Trophoblast cell (in vitro differentiated cells and primary cell): ENCODE data around the gene KCNB1.

ENCODE experiments used
- DNase-seq, 2 donors: peaks; one replicate each; pipeline ENCODE4 v3.0.0-alpha.2; 2016
- H2AFZ ChIP-seq: 2 replicates; pipeline ENCODE4 v1.6.1; 2013; ENCODE audit warnings: low read length, moderate library complexity, mild to moderate bottlenecking; ENCODE audit not compliant: insufficient read depth, poor library complexity
- H2AK5ac ChIP-seq: 2 replicates; pipeline ENCODE4 v1.6.1; 2013; ENCODE audit warnings: mild to moderate bottlenecking, low read length
- H2BK120ac ChIP-seq: 2 replicates; pipeline ENCODE4 v1.6.1; 2013; ENCODE audit warnings: low read length, mild to moderate bottlenecking, moderate library complexity; ENCODE audit not compliant: insufficient read depth, poor library complexity
- H2BK12ac ChIP-seq: 2 replicates; pipeline ENCODE4 v1.6.1; 2013; ENCODE audit warnings: mild to moderate bottlenecking, low read length, moderate library complexity
- H2BK5ac ChIP-seq: 2 replicates; pipeline ENCODE4 v1.6.1; 2013; ENCODE audit warnings: low read length, low read depth, moderate library complexity, mild to moderate bottlenecking; ENCODE audit not compliant: poor library complexity
- H3K14ac ChIP-seq: 2 replicates; pipeline ENCODE4 v1.6.1; 2013; ENCODE audit warnings: mild to moderate bottlenecking, low read length
- H3K18ac ChIP-seq: 2 replicates; pipeline ENCODE4 v1.6.1; 2013; ENCODE audit warnings: mild to moderate bottlenecking, low read length
- H3K23ac ChIP-seq: 2 replicates; pipeline ENCODE4 v1.6.1; 2013; ENCODE audit warnings: low read length
- H3K27ac ChIP-seq: 2 replicates; pipeline ENCODE4 v1.5.1; 2013; ENCODE audit warnings: low read depth, mild to moderate bottlenecking, inconsistent platforms, low read length, moderate library complexity
- H3K27me3 ChIP-seq: 2 replicates; pipeline ENCODE4 v1.6.1; 2013; ENCODE audit warnings: inconsistent platforms, mild to moderate bottlenecking, low read length, moderate library complexity; ENCODE audit not compliant: insufficient read depth
- H3K36me3 ChIP-seq, 2 experiments: 1 replicate in 1 of 2; 2 replicates in 1 of 2; pipeline ENCODE4 v1.6.1; 2013; ENCODE audit warnings: low read length in 2 of 2, mild to moderate bottlenecking in 2 of 2, moderate library complexity in 1 of 2; ENCODE audit not compliant: insufficient read depth in 2 of 2, control insufficient read depth in 1 of 2
- H3K4ac ChIP-seq: 2 replicates; pipeline ENCODE4 v1.6.1; 2013; ENCODE audit warnings: low read depth, mild to moderate bottlenecking, low read length, moderate library complexity
- H3K4me1 ChIP-seq, 2 experiments: 1 replicate in 1 of 2; 2 replicates in 1 of 2; pipeline ENCODE4 v1.6.1; 2013; ENCODE audit warnings: low read length in 2 of 2, mild to moderate bottlenecking in 2 of 2, moderate library complexity in 1 of 2; ENCODE audit not compliant: insufficient read depth in 2 of 2, control insufficient read depth in 1 of 2
- H3K4me2 ChIP-seq: 2 replicates; pipeline ENCODE4 v1.6.1; 2013; ENCODE audit warnings: inconsistent platforms, mild to moderate bottlenecking, low read length, moderate library complexity
- H3K4me3 ChIP-seq: 2 replicates; pipeline ENCODE4 v1.5.1; 2013; ENCODE audit warnings: mild to moderate bottlenecking, low read depth, low read length, inconsistent platforms
- H3K79me1 ChIP-seq: one replicate; pipeline ENCODE4 v1.6.1; 2013; ENCODE audit warnings: low read length
- H3K79me2 ChIP-seq: 2 replicates; pipeline ENCODE4 v1.6.1; 2013; ENCODE audit warnings: low read length, mild to moderate bottlenecking; ENCODE audit not compliant: control insufficient read depth, insufficient read depth, poor library complexity
- H3K9ac ChIP-seq: 2 replicates; pipeline ENCODE4 v1.6.1; 2013; ENCODE audit warnings: mild to moderate bottlenecking, low read length
- H3K9me3 ChIP-seq: 2 replicates; pipeline ENCODE4 v1.6.1; 2013; ENCODE audit warnings: low read depth, mild to moderate bottlenecking, control low read depth, inconsistent platforms, low read length; ENCODE audit not compliant: insufficient read depth
- H4K12ac ChIP-seq: 2 replicates; pipeline ENCODE4 v1.6.1; 2013; ENCODE audit warnings: low read depth, mild to moderate bottlenecking, low read length, moderate library complexity
- H4K8ac ChIP-seq: 2 replicates; pipeline ENCODE4 v1.6.1; 2013; ENCODE audit warnings: low read depth, mild to moderate bottlenecking, low read length, moderate library complexity
- H4K91ac ChIP-seq: one replicate; pipeline ENCODE4 v1.6.1; 2013; ENCODE audit warnings: low read depth, mild to moderate bottlenecking, low read length, moderate library complexity
- WGBS: extraction: QIAGEN DNeasy Blood & Tissue Kit; methylation state at CpG from one replicate; pipeline ENCODE4 v1.1.7; 2013; ENCODE audit warnings: missing lambda C conversion rate; ENCODE audit not compliant: insufficient read length, insufficient coverage; ENCODE audit errors: extremely low coverage; 5-methylcytosine and 5-hydroxymethylcytosine counted together

Gene KCNB1

GRCh38 chr20:49393803-49394202 is 88.7 kb downstream of the KCNB1 start:
- H3K4me2 ChIP-seq, result no peak overlapping the region
- no peak overlapping the region for H2AFZ ChIP-seq
- H3K14ac ChIP-seq, result no peak overlapping the region
- H2AK5ac ChIP-seq, result no peak overlapping the region
- H3K27me3 ChIP-seq, result no peaks in the 10 kb centered on the region
- H2BK12ac ChIP-seq, result no peak overlapping the region
- no CpG with 5 or more reads among the region's 1 CpG for WGBS
- H3K27ac ChIP-seq, result no peak overlapping the region
- H3K23ac ChIP-seq, result no peak overlapping the region
- H4K12ac ChIP-seq, result no peak overlapping the region
- no peaks in the 10 kb centered on the region for H3K79me1 ChIP-seq
- no peak overlapping the region for H3K4ac ChIP-seq
- H4K8ac ChIP-seq, result no peak overlapping the region
- H2BK5ac ChIP-seq, result no peak overlapping the region
- peaks cover 3% of the 10 kb centered on the region for H3K9me3 ChIP-seq
- no peak overlapping the region for H4K91ac ChIP-seq
- H3K9ac ChIP-seq, result no peak overlapping the region
- H3K79me2 ChIP-seq, result no peaks in the 10 kb centered on the region
- no peak overlapping the region for H3K18ac ChIP-seq
- no peaks in the 10 kb centered on the region for H3K4me1 ChIP-seq
- no peak for DNase-seq
- no peak overlapping the region for H3K4me3 ChIP-seq
- H3K36me3 ChIP-seq, result no peaks in the 10 kb centered on the region
- no peak overlapping the region for H2BK120ac ChIP-seq

GRCh38 chr20:49392745-49393144 is 89.7 kb downstream of the KCNB1 start:
- Histone ChIP-seq H3K9ac (no peak overlapping the region), H3K79me1 (no peaks in the 10 kb centered on the region), H3K4me3 (no peak overlapping the region), H2BK120ac (no peak overlapping the region), H2BK12ac (no peak overlapping the region), H2BK5ac (no peak overlapping the region), H3K14ac (no peak overlapping the region), H4K91ac (no peak overlapping the region), H3K23ac (no peak overlapping the region), H3K4ac (no peak overlapping the region), H3K4me1 (peaks cover 0 to 6% of the 10 kb centered on the region in 2 experiments), H3K18ac (no peak overlapping the region), H4K8ac (no peak overlapping the region), H2AK5ac (no peak overlapping the region), H2AFZ (no peak overlapping the region), H3K79me2 (no peaks in the 10 kb centered on the region), H3K4me2 (no peak overlapping the region), H3K9me3 (peaks cover 3% of the 10 kb centered on the region), H3K36me3 (no peaks in the 10 kb centered on the region), H3K27me3 (no peaks in the 10 kb centered on the region), H4K12ac (no peak overlapping the region), H3K27ac (no peak overlapping the region)
- DNase-seq, result no peak
- WGBS, result no CpG with 5 or more reads among the region's 4 CpGs

GRCh38 chr20:49391404-49392245 is 90.8 kb downstream of the KCNB1 start:
- Histone ChIP-seq H3K79me2 (no peaks in the 10 kb centered on the region), H3K14ac (no peak overlapping the region), H3K27me3 (no peaks in the 10 kb centered on the region), H3K23ac (no peak overlapping the region), H4K8ac (no peak overlapping the region), H3K9ac (no peak overlapping the region), H2AK5ac (no peak overlapping the region), H2BK5ac (no peak overlapping the region), H3K18ac (no peak overlapping the region), H2BK12ac (no peak overlapping the region), H3K4ac (no peak overlapping the region), H4K91ac (no peak overlapping the region), H3K4me2 (no peak overlapping the region), H3K4me3 (no peak overlapping the region), H3K9me3 (peaks cover 3% of the 10 kb centered on the region), H3K27ac (no peak overlapping the region), H3K79me1 (peaks cover 2% of the 10 kb centered on the region), H3K4me1 (peaks cover 5 to 14% of the 10 kb centered on the region in 2 experiments), H4K12ac (no peak overlapping the region), H2AFZ (no peak overlapping the region), H3K36me3 (no peaks in the 10 kb centered on the region), H2BK120ac (no peak overlapping the region)
- WGBS, result no CpG with 5 or more reads among the region's 7 CpGs
- DNase-seq, result no peak

- no peak overlapping the region for H2AFZ ChIP-seq
- no peaks in the 10 kb centered on the region for H3K36me3 ChIP-seq
- H3K79me2 ChIP-seq, result no peaks in the 10 kb centered on the region
- H3K18ac ChIP-seq, result no peak overlapping the region
- no peak overlapping the region for H3K4ac ChIP-seq
- no peak overlapping the region for H3K9ac ChIP-seq
- H4K91ac ChIP-seq, result no peak overlapping the region
- no peak overlapping the region for H3K23ac ChIP-seq
- H3K4me2 ChIP-seq, result no peak overlapping the region
- H4K12ac ChIP-seq, result no peak overlapping the region
- H3K27ac ChIP-seq, result no peak overlapping the region
- DNase-seq, result no peak
- H3K4me3 ChIP-seq, result no peak overlapping the region
- no peak overlapping the region for H3K14ac ChIP-seq
- no peak overlapping the region for H2AK5ac ChIP-seq
- H3K79me1 ChIP-seq, result peaks cover 2% of the 10 kb centered on the region
- no peak overlapping the region for H4K8ac ChIP-seq
- no peaks in the 10 kb centered on the region for H3K27me3 ChIP-seq
- WGBS, result no CpG with 5 or more reads among the region's 2 CpGs
- H2BK12ac ChIP-seq, result no peak overlapping the region
- H2BK5ac ChIP-seq, result no peak overlapping the region
- H2BK120ac ChIP-seq, result no peak overlapping the region
- H3K9me3 ChIP-seq, result peaks cover 2% of the 10 kb centered on the region
- H3K4me1 ChIP-seq, result peaks cover 5 to 14% of the 10 kb centered on the region in 2 experiments
Measured at GRCh38 chr20:49389854-49390253, 92.6 kb downstream of the KCNB1 start.
